Endodermal cell (in vitro differentiated cells): ENCODE measurements around the gene MAP3K20. TPM values are rescaled to one million over a fixed set of nuclear protein-coding genes. Genes with fewer than 3 reads are reported as not detected.

Experiments
- DNase-seq: peaks from one replicate; pipeline ENCODE4 v3.0.0-alpha.2; 2017
- H3K27ac ChIP-seq: 2 replicates; pipeline ENCODE4 v1.5.1; 2013; ENCODE audit warnings: mild to moderate bottlenecking, low read depth, low read length, moderate library complexity
- H3K27me3 ChIP-seq: 2 replicates; pipeline ENCODE4 v1.6.1; 2013; ENCODE audit warnings: mild to moderate bottlenecking, low read length, moderate library complexity; ENCODE audit not compliant: insufficient read depth, control insufficient read depth, poor library complexity, severe bottlenecking
- H3K36me3 ChIP-seq: 2 replicates; pipeline ENCODE4 v1.7.0; 2013; ENCODE audit warnings: mild to moderate bottlenecking, low read length, moderate library complexity; ENCODE audit not compliant: control insufficient read depth, insufficient read depth
- H3K4me1 ChIP-seq: one replicate; pipeline ENCODE4 v1.7.0; 2013; ENCODE audit warnings: low read length; ENCODE audit not compliant: control insufficient read depth, insufficient read depth
- H3K4me3 ChIP-seq: 2 replicates; pipeline ENCODE4 v1.5.1; 2013; ENCODE audit warnings: mild to moderate bottlenecking, low read length, moderate library complexity
- H3K9ac ChIP-seq: 2 replicates; pipeline ENCODE4 v1.6.1; 2013; ENCODE audit warnings: mild to moderate bottlenecking, low read length, moderate library complexity; ENCODE audit not compliant: poor library complexity, severe bottlenecking; ENCODE audit errors: extremely low read depth
- H3K9me3 ChIP-seq: 2 replicates; pipeline ENCODE4 v1.6.1; 2013; ENCODE audit warnings: mild to moderate bottlenecking, low read length, moderate library complexity; ENCODE audit not compliant: control insufficient read depth
- H3K27ac Mint-ChIP-seq: 2 replicates; pipeline ENCODE4 v1.8.0; 2020; ENCODE audit warnings: mixed read lengths
- H3K27me3 Mint-ChIP-seq: 2 replicates; pipeline ENCODE4 v1.8.0; 2021; ENCODE audit warnings: mild to moderate bottlenecking, mixed read lengths; ENCODE audit not compliant: insufficient read depth
- H3K36me3 Mint-ChIP-seq: 2 replicates; pipeline ENCODE4 v1.8.0; 2020; ENCODE audit warnings: low read depth, mixed read lengths
- H3K4me1 Mint-ChIP-seq: 2 replicates; pipeline ENCODE4 v1.8.0; 2020; ENCODE audit warnings: mixed read lengths
- H3K4me3 Mint-ChIP-seq: 2 replicates; pipeline ENCODE4 v1.8.0; 2020; ENCODE audit warnings: mild to moderate bottlenecking, moderate library complexity, mixed read lengths
- H3K9me3 Mint-ChIP-seq: 2 replicates; pipeline ENCODE4 v1.8.0; 2020; ENCODE audit warnings: mild to moderate bottlenecking, mixed read lengths
- CTCF ChIP-seq: fragments of 200-600 bp; sonication (generic); conservative IDR thresholded peaks from 2 replicates; pipeline ENCODE4 v1.5.0; 2021; ENCODE audit warnings: antibody characterized with exemption, mild to moderate bottlenecking
- WGBS, 2 experiments: methylation state at CpG; one replicate each; pipeline versions ENCODE4 v1.1.5 to v1.1.7; 2013; ENCODE audit warnings: missing lambda C conversion rate in 2 of 2, mixed read lengths in 1 of 2; ENCODE audit not compliant: insufficient coverage in 1 of 2, insufficient read length in 1 of 2; 5-methylcytosine and 5-hydroxymethylcytosine counted together
- total RNA-seq, 2 donors: library from RNA; stranded (reverse); fragmentation: NEBNext Ultra II Directional in 1 of 2; extraction: Animal tissue kit (Norgen Biotek cat#: 25700) in 1 of 2; gene quantifications; 2 replicates in 1 of 2; 3 replicates in 1 of 2; pipeline ENCODE4 v1.2.1, GENCODE V29; 2021

Gene MAP3K20
- total RNA-seq, 2 donors from 2014 or later: 29.4 to 29.9 TPM

DNA sequence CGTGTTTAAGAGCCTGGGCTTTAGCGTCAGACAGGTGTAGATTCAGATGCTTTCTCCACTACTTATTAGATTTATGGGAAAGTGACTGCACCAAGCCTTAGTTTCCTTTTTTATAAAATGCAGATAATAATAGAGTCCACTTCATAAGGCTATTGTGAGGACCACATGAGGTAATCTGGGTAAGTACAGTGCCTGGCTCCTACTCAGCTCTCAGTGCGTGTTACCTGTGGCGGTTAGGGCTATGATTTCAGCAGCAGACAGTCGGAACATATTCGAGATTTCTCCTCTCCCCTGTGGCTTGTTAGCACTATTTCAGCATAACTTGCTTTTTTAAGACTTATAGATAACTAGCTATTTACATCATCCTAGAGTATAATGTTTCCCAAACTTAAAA, 32.0 kb downstream of the MAP3K20 start:
- no peak overlapping the region for H3K27ac Mint-ChIP-seq
- no peaks in the 10 kb centered on the region for H3K27me3 ChIP-seq
- DNase-seq: no peak

DNA sequence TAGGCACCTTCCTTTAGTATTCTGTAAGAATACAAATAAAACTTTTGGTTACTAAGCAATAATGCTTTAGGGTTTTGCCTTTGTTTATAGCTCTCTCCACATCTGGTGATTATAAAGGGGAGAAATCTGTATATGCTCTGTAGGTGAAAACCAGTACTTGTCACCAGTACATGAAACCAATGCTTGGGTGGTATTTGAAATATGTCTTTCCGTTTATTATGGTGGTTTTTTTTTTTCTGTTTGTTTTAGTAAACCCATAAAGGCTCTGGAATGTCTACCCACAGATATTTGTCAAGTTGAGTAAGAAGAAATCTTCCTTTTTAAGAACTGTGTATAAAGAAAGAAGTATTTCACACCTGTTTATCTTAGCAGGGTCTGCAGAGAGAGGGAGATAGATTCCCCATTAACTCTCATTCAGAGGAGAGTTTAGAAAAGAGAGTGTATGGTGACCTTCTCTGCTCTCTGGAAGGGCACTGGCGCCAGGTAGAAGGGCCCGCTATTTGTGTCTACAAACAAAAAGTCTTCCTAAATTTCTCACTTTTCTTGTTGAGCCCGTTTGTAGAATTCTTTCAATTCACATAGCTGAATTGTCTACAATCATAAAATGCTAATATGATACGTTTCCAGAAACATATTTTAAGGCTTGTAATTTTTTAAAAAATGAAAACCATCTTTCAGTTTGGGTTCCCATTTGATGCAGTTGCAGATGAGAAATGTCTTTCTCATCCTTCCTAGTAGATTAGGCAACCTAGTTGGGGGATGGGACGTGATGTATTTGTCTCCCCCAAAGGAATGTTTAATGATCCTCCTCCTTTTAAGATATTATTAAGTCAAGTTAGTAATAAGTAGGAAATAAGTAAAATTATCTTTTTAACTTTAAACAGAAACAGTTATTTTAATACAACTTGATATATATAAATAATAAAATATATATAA, 33.9 kb downstream of the MAP3K20 start:
- Mint-ChIP-seq H3K27me3 (no peaks in the 10 kb centered on the region), H3K27ac (no peak overlapping the region), H3K4me3 (no peak overlapping the region), H3K9me3 (peaks cover 38% of the 10 kb centered on the region), H3K36me3 (peaks cover 26% of the 10 kb centered on the region), H3K4me1 (peaks cover 18% of the 10 kb centered on the region)
- H3K9me3 ChIP-seq: peaks cover 25% of the 10 kb centered on the region
- H3K9ac ChIP-seq: no peak overlapping the region
- 89 to 92% methylated on average over 3 to 6 of the region's 6 CpGs for WGBS, 2 experiments
- no peak for DNase-seq
- no peaks in the 10 kb centered on the region for H3K36me3 ChIP-seq
- peaks cover 9% of the 10 kb centered on the region for H3K4me1 ChIP-seq
- H3K4me3 ChIP-seq: peak overlapping the region; percentile 4
- TF ChIP-seq CTCF: no peak
- H3K27me3 ChIP-seq: no peaks in the 10 kb centered on the region
- no peak overlapping the region for H3K27ac ChIP-seq

More for the DNA sequence above, 32.0 kb downstream of the MAP3K20 start:
- Histone ChIP-seq H3K9ac (no peak overlapping the region), H3K9me3 (peaks cover 14% of the 10 kb centered on the region), H3K4me1 (peaks cover 9% of the 10 kb centered on the region), H3K27ac (no peak overlapping the region), H3K4me3 (no peak overlapping the region), H3K36me3 (no peaks in the 10 kb centered on the region)
- Mint-ChIP-seq H3K9me3 (peaks cover 20% of the 10 kb centered on the region), H3K4me3 (no peak overlapping the region), H3K27me3 (no peaks in the 10 kb centered on the region), H3K36me3 (peaks cover 19% of the 10 kb centered on the region), H3K4me1 (peaks cover 25% of the 10 kb centered on the region)
- WGBS, 2 experiments: 93 to 94% methylated on average over 5 to 6 of the region's 6 CpGs
- no peak for TF ChIP-seq CTCF

DNA sequence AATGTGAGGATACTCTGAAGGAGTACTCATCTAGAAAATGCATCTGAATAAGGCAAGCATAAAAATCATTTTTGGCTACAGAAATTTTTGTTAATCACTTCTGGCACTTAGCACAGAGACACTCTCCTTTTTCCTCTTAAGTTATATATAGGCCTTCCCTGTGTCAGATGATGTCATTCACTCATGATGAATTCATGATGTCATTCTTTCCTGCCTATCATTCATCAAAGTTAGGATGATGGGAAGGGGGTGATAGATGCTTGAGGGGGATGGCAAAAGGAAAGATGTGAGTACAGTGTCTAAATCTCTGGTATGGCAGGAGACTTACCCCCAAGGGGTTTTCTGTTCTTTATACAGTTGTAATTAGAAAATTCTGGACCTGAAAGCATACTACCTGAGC, 42.0 kb downstream of the MAP3K20 start:
- Mint-ChIP-seq H3K4me3 (no peak overlapping the region), H3K27me3 (no peaks in the 10 kb centered on the region), H3K36me3 (peaks cover 18% of the 10 kb centered on the region), H3K4me1 (peaks cover 6% of the 10 kb centered on the region), H3K27ac (no peak overlapping the region), H3K9me3 (peaks cover 19% of the 10 kb centered on the region)
- no peak for DNase-seq
- Histone ChIP-seq H3K9me3 (peaks cover 11% of the 10 kb centered on the region), H3K27me3 (no peaks in the 10 kb centered on the region), H3K4me3 (no peak overlapping the region), H3K4me1 (no peaks in the 10 kb centered on the region), H3K36me3 (no peaks in the 10 kb centered on the region), H3K27ac (no peak overlapping the region), H3K9ac (no peak overlapping the region)
- no peak for TF ChIP-seq CTCF
